ENCODE results near the gene SH3PXD2A.
"Not testable (repeated sequence)": the region's sequence is repeated elsewhere in the genome, so short reads cannot be mapped to it uniquely, and the experiment has no call there.

Gene SH3PXD2A

GRCh38 chr10:103677486-103678177, 177.7 kb downstream of the SH3PXD2A start:
- no peak for DNase-seq

- DNase-seq = peak; percentile 87
Measured at GRCh38 chr10:103676851-103677417, 178.4 kb downstream of the SH3PXD2A start.

DNA sequence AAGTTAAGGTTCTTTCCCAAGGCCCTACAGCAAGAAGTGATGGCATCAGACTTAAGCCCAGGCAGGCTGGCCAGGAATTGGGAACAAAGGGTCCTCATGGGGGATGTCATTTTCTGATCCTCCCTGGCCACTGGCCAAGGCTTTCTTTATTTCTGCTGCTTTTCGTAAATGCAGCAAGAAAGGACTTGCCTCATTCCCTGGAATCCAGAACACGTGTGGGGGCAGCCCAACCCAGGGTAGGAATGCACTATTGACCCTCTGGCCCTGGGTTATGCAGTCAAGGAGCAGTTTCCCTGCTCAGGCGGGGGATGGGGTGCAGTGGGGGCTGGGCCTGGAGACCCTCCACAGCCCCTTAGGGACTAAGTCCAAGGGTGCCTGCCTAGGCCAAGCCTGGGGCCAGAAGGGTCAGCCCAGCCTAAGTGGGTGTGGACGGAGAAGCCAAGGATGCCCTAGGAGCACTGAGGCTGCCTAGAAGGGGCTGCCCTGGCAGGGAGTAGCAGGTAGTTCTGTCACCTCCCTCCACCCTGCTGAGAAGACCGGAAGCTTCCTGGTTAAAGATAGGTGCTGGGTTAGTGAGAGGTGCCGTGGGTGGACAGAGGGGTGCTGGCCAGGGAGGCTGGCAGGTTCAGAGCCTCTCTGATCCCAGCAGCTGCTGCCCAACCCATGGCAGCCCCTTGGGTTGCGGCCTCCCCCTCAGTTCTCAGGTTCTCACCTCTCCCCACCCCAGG, 179.2 kb downstream of the SH3PXD2A start:
- DNase-seq = peak; percentile 64

- peak; percentile 65 for DNase-seq
Measured at GRCh38 chr10:103673606-103674005, 181.8 kb downstream of the SH3PXD2A start.

DNA sequence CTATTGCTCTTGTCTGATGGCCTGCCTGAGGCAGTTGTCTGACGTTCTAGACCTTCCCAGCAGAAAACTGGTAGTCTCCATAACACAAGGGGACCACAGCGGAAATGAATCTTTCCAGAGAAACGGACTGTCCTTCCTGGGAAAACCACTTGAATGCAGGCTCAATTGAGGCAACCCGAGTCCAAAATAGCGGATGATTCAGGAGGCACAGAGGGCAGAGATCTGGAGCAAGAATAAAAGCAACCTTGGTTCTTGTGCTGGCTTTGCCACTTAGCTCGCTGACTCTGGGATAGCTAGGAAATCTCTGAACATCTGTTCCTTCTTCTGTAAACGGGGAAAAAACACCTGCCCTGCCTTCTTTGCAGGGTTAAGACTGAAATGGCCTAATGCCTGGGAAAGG, 183.0 kb downstream of the SH3PXD2A start:
- no peak for DNase-seq

DNA sequence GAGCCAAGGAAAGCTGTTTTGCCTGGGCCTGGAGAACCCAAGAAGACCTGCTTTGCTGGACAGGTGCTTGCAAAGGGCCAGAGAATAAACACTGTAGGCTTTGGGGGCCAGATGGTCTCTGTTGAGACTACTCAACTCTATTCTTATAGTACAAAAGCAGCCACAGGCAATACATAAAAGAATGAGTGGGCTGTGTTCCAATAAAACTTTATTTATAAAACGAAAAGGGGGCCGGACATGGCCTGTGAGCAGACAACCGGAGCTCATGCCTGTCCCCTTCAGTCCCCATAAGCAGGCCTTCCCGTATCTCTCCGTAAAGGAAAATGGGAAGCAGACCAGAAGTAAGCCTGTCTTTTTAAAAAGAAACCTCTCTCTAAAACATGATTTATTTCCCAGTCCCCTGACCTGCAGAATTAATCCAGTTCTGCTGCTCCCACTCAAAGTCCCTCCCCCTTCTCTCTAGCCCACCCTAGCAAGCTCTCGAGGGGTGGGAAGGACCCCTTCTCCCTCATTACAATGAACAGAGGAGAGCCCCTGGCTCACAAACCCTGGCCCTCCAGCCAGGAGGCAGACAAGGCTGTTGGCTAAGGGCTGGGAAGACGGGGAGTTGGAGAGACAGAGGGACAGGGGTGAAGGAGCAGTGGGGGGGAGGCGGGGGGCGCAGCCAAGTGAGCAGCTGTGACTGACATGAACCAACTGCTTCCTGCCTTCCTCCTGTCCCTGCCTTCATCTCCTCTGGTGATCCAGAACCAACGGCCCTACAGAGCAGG, 184.1 kb downstream of the SH3PXD2A start:
- DNase-seq = no peak

GRCh38 chr10:103669944-103670343, 185.4 kb downstream of the SH3PXD2A start:
- DNase-seq = no peak

DNA sequence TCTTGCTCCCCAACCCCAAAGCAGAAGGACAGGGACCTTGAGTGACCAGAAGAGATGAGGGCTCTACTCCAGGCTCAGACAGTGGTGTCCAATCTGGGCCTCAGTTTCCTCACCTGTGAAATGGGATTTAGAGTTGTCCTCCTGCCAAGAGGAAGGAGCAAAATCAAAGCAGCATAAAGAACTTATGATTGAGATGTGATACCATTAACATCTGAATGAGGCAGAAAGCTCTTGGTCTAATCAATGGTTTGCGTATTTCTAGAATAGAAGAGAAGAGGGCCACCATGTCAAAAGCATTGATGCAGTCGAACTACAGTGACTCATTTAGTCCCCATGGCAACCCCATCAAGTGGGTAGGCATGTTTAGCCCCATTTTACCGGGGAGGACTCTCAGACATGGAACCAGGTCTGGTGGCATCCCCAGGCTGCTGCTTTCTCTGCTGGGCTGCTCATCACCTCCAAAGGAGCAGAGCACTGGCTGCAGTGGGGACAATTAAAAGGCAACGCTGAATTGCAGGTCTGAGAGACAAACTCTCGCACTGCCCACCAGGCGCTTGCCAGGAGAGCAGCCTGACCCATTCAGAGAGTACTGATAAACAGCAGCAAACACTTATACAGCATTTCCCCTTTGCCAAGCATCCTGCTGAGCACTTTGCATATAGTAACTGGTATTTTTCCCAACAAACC, 186.0 kb downstream of the SH3PXD2A start:
- DNase-seq = no peak

- peak; percentile 91 for DNase-seq
Measured at GRCh38 chr10:103668351-103669242, 186.8 kb downstream of the SH3PXD2A start.

DNA sequence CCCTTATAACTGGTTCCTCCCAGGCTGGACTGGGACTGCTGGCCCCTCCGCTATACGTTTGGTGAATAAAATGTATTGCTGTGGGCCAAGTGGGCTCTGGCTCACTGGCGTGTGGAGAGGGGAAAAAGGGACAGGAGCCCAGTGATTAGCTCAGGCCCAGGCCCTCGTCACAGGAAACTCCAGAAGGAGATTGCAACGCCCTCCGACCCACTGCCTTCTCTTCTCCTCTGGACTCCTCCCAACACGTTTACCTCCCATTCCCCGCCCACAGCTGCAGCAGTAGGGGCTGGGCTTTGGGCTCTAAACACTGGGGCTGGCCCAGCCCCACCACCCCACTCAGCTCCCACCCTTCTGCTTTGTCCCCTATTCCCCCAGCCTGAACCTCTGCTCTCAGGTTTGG, 188.0 kb downstream of the SH3PXD2A start:
- DNase-seq = peak; percentile 94

- DNase-seq = no peak
Measured at GRCh38 chr10:103666762-103667150, 188.6 kb downstream of the SH3PXD2A start.

- no peak for DNase-seq
Measured at GRCh38 chr10:103666087-103666761, 189.2 kb downstream of the SH3PXD2A start.

DNA sequence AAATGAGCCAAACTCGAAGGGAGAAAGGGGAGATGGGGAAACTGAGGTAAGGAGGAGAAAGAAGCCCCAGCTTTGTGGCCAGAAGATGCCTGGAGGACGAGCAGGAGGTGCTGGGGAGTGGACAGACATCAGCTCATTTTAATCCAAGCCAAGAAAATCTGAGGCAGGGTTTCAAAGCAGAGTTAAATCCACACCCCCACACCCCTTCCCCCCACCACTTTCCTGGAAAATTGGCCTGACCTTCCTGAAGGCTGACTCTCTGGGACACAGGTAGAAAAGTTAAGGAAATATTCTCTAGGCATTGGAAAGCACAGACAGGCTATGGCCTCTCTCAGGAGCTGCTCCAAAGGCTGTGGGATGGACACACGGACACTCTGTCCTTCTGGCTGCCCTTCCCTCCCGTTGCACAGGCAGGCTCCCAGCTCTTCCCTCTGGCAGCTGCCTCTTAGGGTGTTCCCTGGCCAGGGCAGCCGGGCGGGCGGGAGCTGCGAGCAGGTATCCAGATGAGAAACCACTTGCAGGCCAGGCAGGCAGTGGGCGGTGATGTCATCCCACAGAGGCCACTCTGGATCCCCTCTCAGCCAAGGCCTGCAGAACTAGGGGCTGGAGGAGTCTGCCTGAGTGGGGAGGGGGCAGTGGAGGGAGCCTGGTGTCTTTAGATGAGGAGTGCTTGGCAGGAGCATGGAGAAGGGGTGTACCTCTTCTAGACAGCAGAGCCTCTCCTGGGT, 190.1 kb downstream of the SH3PXD2A start:
- peak; percentile 84 for DNase-seq

GRCh38 chr10:103663802-103664201, 191.6 kb downstream of the SH3PXD2A start:
- peak; percentile 77 for DNase-seq

DNA sequence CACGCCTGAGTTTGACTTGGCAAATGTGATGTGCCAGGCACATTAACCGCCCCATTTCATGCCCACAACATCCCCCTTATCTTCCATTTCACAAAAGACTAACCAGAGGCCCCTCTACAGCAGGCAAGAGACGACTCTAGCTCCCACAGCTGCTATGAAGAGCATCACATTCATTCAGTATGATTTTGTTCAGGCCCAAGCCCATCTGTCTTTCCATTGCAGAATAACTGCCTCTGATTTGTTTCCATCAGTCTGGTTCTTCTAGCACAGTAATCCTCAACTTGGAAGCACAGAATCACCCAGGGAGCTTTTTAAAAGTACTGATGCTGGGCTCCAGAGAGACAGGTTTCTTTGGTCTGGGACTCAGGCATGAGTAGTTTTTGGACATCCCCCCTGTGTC, 192.1 kb downstream of the SH3PXD2A start:
- no peak for DNase-seq

- DNase-seq = not testable (repeated sequence)
Measured at GRCh38 chr10:103662704-103663103, 192.7 kb downstream of the SH3PXD2A start.

DNA sequence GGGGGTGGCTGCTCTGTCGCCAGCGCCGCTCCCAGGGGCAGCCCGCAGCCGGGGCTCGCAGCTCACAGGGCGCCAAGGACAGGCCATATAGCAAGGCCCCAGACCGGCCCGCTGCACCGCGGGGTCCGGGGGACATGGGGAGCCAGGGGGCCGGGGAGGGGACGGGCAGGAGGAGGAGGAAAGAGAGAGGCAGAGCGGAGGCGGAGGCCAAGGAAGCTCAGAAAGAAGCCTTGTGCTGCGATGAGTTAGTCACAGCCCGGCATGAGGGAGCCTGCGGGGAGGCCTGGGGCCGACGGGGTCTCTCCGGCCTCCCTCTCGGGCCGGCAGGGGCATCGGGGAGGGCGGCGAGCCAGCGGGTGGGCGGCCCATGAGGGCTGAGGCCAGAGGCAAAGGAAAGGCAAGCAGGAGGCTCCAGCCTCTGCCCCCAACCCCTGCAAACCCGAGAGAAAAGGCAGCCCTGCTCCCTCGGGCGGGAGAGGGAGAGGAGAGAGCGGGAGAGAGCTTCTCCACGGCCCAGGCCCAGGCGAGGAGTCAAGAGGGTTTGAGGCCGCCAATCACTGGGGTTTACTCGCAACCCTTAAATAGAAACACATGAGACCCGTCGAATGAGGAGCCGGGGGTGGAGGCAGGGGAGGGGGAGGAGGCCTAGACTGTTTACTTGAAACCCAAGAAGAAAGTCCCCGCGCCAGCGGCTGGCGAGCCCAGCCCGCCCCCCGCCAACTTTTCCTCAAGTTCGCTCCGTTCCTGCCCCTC, 194.0 kb downstream of the SH3PXD2A start:
- peak; percentile 95 for DNase-seq

- peak; percentile 84 for DNase-seq
Measured at GRCh38 chr10:103660364-103661197, 194.8 kb downstream of the SH3PXD2A start.

All from femur (tissue), 1 donor.